Activated CD4-positive, alpha-beta T cell treated with anti-CD3 and anti-CD28 coated beads, Interleukin-2, amount 10 ng/mL, durations not matched to agents 24 days and 14 days (primary cell): ENCODE measurements around the gene AMPD2. TPM values are rescaled to one million over a fixed set of nuclear protein-coding genes. Genes with fewer than 3 reads are reported as not detected.
"Not testable (repeated sequence)": the region's sequence is repeated elsewhere in the genome, so short reads cannot be mapped to it uniquely, and the experiment has no call there.

Source experiments
- DNase-seq: peaks from one replicate; pipeline ENCODE4 v3.0.0; 2022
- H3K27ac Mint-ChIP-seq: one replicate; pipeline ENCODE4 v1.8.0; 2022; ENCODE audit warnings: mild to moderate bottlenecking, mixed read lengths
- H3K27me3 Mint-ChIP-seq: one replicate; pipeline ENCODE4 v1.8.0; 2022; ENCODE audit warnings: mixed read lengths
- H3K36me3 Mint-ChIP-seq: one replicate; pipeline ENCODE4 v1.8.0; 2022; ENCODE audit warnings: low read depth, mild to moderate bottlenecking, mixed read lengths
- H3K4me1 Mint-ChIP-seq: one replicate; pipeline ENCODE4 v1.8.0; 2021; ENCODE audit warnings: mixed read lengths
- H3K4me3 Mint-ChIP-seq: one replicate; pipeline ENCODE4 v1.8.0; 2022; ENCODE audit warnings: mild to moderate bottlenecking, moderate library complexity, mixed read lengths
- H3K9me3 Mint-ChIP-seq: one replicate; pipeline ENCODE4 v1.8.0; 2021; ENCODE audit warnings: mixed read lengths
- intact Hi-C: fragments of 100-400 bp; cut with micrococcal nuclease; formaldehyde crosslinking; loops from one replicate; pipeline ENCODE4 v1.15.1; 2023
- total RNA-seq: library from RNA; stranded (reverse); gene quantifications from 2 replicates; pipeline ENCODE4 v1.2.3, GENCODE V29; 2022

AMPD2 gene
- total RNA-seq, 1 donor from 2014 or later = 97.8 TPM

DNA sequence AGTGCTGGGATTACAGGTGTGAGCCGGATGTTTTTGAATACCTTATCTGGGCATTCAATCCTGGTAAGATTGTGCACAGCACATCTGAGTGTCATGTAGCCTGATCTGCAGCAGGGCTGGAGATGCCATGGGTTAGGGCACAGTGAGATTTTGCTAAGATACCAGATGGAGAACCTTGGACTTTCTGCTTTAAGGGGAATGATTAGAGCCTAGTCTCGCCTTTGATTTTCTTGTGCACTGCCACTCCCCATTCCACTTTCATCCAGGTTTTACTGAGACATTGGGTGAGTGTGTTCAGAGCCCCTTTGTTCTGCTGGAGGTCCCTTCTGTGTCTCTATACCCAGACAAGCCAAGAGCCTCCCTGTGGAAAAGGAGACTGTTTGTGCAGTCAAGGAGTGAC lies 54.2 kb downstream of the AMPD2 start:
- DNase-seq, H3K27ac Mint-ChIP-seq, H3K36me3 Mint-ChIP-seq, H3K9me3 Mint-ChIP-seq, H3K4me3 Mint-ChIP-seq, intact Hi-C loops, H3K27me3 Mint-ChIP-seq: not testable (repeated sequence)
- peaks cover 16% of the 10 kb centered on the region for H3K4me1 Mint-ChIP-seq

DNA sequence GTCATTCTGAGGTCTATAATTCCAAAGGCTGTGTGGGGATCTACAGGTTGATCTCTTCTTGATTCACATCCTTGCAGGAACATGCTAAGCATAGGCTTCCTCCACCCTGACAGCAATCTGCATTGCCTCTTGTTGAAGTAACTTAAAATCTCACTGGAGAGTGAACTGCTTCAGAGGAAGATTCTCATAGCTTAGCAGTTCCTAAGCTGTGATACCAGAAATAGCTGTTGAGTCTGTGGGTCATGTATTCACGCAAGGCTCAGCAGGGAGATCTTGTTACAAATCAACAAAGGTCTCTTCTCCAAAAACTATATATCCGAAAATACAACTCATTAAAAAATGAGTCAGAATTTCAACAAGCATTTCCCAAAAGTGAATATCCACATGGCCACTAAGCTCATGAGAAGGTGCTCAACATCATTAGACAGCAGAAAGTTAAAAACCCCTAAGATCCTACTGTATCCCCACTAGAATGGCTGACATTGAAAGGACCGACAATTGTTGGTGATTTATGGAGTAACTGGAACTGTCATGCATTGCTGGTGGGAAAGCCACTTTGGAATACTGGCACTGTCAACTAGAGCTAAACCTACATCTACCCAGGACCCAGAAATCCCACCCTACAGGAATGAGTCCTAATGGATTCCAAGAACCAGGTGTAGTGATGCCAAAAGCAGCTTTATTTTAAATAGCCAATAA lies 57.2 kb downstream of the AMPD2 start:
- H3K4me1 Mint-ChIP-seq, H3K9me3 Mint-ChIP-seq, H3K27ac Mint-ChIP-seq, DNase-seq, H3K36me3 Mint-ChIP-seq, intact Hi-C loops, H3K27me3 Mint-ChIP-seq, H3K4me3 Mint-ChIP-seq: not testable (repeated sequence)

DNA sequence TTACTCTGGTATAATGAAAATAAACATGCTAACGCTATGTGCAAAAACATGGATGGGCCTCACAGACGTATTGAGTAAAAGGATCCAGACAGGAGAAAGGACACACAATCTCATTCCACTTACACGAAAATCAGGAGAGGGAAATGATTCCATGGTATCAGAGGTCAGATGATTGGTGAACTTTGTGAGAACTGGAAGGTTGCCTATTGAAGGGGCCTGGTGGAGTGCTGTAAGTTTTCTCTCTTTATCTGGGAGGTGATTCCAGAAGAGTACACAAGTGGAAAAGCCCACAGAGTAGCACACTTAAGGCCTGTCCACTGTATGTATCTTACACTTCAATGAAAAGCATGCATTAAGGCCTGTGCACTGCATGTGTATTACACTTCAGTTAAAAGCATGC lies 57.8 kb downstream of the AMPD2 start:
- Mint-ChIP-seq H3K4me1 (no peaks in the 10 kb centered on the region), H3K4me3 (no peak overlapping the region), H3K27me3 (no peaks in the 10 kb centered on the region), H3K27ac (no peak overlapping the region), H3K9me3 (no peaks in the 10 kb centered on the region), H3K36me3 (peaks cover 2% of the 10 kb centered on the region)
- intact Hi-C loops = no loop called here
- no peak for DNase-seq

DNA sequence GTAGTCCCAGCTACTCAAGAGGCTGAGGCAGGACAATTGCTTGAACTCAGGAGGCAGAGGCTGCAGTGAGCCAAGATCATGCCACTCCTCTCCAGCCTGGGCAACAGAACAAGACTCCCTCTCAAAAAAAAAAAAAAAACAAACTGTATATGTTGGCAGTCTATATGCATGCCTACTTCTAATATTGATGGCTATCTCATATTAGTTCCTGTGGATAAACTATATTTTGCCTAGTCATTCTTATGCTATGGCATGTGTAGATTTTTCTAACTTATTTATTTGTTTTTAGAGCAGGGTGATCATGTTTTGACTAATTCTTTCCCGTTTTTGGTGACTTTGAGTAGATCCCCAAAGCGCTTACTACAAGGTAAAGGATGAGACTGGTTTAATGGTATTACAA lies 59.0 kb downstream of the AMPD2 start:
- H3K4me3 Mint-ChIP-seq, H3K36me3 Mint-ChIP-seq, H3K4me1 Mint-ChIP-seq, H3K27ac Mint-ChIP-seq, intact Hi-C loops, H3K9me3 Mint-ChIP-seq, H3K27me3 Mint-ChIP-seq, DNase-seq: not testable (repeated sequence)

Other genes starting within 250 kb of the AMPD2 start
- gene SORT1, start 221.9 kb upstream of the AMPD2 start, total RNA-seq = 1.2 and 1.4 TPM in 2 replicates
- gene PSMA5, start 193.4 kb upstream of the AMPD2 start, total RNA-seq = 262 and 270 TPM in 2 replicates
- 0.07 TPM in 1 of 2 replicates, not detected in the other for gene SYPL2, start 153.3 kb upstream of the AMPD2 start, total RNA-seq
- gene ATXN7L2, start 135.9 kb upstream of the AMPD2 start, total RNA-seq = 15.1 and 15.6 TPM in 2 replicates
- 11.3 and 13.1 TPM in 2 replicates for gene CYB561D1, start 125.7 kb upstream of the AMPD2 start, total RNA-seq
- 1.1 TPM in 2 replicates for gene AMIGO1, start 110.1 kb upstream of the AMPD2 start, total RNA-seq
- 0.14 TPM in 1 of 2 replicates, not detected in the other for gene GPR61, start 80.0 kb upstream of the AMPD2 start, total RNA-seq
- gene GNAI3, start 71.2 kb upstream of the AMPD2 start, total RNA-seq = 8.7 and 8.8 TPM in 2 replicates
- gene GNAT2, start 221 bp upstream of the AMPD2 start, total RNA-seq = 0.33 TPM in 2 replicates
- 6.8 and 9.9 TPM in 2 replicates for gene GSTM4, start 36.3 kb downstream of the AMPD2 start, total RNA-seq
- gene GSTM2, start 48.2 kb downstream of the AMPD2 start, total RNA-seq = 17.5 and 18.4 TPM in 2 replicates
- 92.2 and 94.2 TPM in 2 replicates for gene GSTM1, start 68.0 kb downstream of the AMPD2 start, total RNA-seq
- gene GSTM5, start 92.4 kb downstream of the AMPD2 start, total RNA-seq = 0.07 TPM in 1 of 2 replicates, not detected in the other
- gene GSTM3, start 121.2 kb downstream of the AMPD2 start, total RNA-seq = 12.4 and 13.0 TPM in 2 replicates
- gene EPS8L3, start 144.1 kb downstream of the AMPD2 start, total RNA-seq = not detected in 2 replicates